HG03558 (cell line): ENCODE data around the gene RHBDL3.
"Not testable (repeated sequence)": the region's sequence is repeated elsewhere in the genome, so short reads cannot be mapped to it uniquely, and the experiment has no call there.

Source experiments
- ATAC-seq: cut with Tn5 transposase; IDR thresholded peaks from one replicate; pipeline ENCODE4 v1.9.1; 2021; ENCODE audit warnings: moderate number of reproducible peaks; ENCODE audit not compliant: unreplicated experiment; ENCODE audit errors: extremely low read depth

The RHBDL3 gene

DNA sequence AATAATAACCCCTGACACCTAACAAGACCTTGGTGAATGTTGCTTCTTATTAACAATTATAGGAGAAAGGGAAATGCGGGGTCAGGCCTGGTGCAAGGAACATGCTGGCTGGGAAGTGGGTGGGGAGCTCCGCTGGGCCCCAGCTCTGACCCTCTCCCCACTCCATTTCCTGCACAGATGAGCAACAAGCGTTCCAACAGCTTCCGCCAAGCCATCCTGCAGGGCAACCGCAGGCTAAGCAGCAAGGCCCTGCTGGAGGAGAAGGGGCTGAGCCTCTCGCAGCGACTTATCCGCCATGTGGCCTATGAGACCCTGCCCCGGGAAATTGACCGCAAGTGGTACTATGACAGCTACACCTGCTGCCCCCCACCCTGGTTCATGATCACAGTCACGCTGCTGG, 23.0 kb downstream of the RHBDL3 start:
- ATAC-seq, result no peak

GRCh38 chr17:32289471-32290070, 23.9 kb downstream of the RHBDL3 start:
- ATAC-seq, result no peak

- no peak for ATAC-seq
These were observed 26.5 kb downstream of the RHBDL3 start for GRCh38 chr17:32292094-32292493.

DNA sequence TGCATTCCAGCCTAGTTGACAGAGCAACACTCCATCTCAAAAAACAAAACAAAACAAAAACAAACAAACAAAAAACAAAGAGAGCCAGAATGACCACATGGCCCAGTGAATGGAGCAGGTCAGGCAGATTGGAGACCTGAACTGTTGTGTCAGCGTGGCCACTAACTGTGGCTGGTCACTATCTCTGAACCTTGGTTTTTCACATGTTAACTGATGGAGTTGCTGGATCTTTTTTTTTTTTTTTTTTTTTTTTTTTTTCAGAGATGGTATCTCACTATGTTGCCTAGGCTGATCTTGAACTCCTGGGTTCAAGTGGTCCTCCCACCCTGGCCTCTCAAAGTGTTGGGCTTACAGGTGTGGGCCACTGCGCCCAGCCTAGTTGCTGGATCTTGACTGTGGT, 31.8 kb downstream of the RHBDL3 start:
- ATAC-seq, result no peak

DNA sequence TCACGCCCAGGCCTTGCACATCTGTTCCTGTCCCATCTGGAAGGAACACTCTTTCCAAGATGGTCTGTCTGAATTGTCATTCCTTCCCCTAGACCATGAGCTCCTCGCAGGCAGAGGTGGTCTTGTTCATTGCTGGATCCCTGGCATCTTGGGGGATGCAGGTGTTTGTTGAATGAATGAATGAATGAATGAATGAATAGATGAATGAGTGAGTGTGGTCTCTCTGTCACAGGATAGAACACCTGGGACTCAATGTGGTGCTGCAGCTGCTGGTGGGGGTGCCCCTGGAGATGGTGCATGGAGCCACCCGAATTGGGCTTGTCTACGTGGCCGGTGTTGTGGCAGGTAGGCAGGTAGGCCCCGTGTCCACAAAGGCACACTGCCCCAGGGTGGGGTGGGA, 32.2 kb downstream of the RHBDL3 start:
- no peak for ATAC-seq

- no peak for ATAC-seq
These were observed 32.7 kb downstream of the RHBDL3 start for GRCh38 chr17:32298298-32298697.

DNA sequence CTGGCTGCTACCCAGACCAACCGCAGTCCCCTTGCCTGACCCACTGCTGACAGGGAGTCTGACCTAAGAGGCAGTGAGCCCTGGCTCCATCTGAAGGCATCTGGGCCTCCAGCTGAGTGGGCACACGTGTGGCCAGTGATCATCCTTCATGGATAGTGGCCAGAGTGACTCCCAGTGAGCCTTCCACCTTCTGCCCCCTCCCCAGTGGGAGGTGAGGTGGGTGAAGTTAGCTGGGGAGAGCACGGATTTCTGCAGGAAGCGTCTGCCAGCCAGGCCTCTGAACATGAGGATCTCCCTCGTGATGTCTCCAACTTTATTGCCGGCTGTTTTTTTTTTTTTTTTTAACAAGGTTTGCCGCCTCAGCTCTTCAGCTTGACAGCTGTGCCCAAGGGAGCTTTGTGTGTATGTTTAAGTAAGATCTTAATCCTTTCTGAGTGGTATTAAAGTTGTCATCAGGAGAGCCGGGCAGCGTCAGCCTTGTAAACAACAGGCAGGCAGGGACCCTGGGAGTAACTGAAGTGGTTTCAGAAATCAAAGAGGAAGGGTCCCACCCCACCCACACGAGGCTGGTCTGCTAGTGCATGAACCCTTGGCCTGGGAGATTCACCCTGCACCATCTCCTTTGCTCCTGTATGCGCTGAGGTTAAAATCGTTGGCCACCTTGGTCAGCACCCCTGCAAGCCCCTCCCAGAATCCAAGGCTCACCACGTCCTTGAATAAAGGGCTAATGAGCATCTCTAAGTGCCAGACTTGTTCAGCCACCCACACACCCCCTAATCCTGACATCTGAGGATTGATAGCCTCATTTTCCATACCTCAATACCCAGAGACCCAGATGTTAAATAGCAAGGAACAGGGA, 33.3 kb downstream of the RHBDL3 start:
- no peak for ATAC-seq

DNA sequence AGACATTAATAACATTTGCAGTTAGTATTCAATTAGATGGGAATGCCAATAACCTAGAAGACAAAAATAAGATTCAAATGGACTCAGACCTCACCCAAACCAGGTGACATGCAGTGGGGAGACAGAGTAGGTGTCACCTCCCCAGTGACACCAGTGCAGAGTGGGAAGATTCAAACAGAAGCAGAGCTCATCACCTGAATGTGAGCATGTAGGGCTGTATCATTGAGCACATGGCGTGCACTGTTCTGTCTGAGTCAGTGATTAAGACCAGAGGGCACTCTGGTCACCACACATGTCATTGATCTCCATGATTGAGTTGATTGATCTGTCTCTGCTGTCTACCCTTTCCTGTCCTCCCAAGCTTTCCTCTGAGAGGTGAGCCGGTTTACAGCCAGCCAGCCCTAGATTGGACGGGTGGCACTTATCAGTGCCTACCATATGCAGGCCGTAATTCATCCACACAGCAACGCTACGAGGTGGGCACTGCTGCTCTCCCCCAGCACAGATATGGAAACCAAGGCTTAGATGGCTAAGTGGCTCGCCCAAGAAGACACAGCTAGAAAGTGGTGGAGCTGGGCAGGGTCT, 34.0 kb downstream of the RHBDL3 start:
- no peak for ATAC-seq

DNA sequence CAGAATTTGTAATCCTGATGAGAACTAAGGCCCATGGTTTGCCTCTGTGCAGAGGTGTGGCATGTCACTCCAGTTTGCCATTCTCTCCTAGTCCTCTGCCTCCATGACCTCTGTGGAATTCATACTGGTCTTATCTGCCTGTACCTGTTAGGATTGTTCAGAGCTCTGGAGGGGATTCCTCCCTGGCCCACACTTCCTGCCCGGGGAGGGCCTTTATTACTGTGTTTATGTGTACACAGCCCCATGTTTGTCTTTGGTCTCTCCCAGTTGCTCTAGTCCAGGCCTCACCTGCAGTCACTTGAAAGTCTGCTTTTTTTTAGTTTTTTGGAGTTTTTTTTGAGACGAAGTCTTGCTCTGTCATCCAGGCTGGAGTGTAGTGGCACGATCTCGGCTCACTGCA, 36.4 kb downstream of the RHBDL3 start:
- no peak for ATAC-seq

DNA sequence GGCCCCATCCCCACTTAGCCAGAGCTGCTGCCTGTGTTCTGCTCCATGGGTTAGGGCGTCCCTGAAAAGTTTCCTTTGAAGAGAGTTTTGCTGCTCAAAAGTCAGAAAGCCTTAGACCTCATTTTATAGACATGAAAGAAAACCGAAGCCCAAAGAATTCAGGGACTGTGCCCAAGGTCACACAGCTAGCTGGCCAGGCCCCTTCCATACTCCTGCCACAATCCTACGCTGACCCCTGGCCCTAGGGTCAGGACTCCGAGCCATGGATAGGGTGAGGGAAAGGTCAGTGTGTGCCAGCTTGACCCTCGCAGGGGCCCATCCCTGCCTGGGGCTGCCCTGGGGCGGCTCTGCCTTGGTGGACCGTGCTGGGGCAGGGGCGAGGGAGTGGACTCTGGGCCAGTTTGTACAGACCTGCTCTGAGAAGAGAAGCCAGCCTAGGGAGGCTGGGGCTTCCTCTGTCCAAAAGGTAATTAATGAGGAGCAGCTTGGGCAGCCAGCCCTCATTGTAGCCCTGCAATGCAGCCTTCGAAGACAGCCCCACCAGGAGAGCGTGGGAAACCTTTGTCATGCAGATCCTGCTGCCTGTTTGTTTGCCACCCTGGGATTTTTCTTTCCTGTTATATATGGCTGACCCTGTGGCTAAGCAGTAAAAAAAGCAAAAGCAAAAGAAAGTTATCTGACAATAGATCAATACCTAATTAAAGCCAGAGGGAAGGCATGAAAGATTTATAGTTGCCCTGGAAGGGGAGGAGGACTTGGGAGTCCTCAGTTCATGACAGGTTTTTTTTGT, 37.4 kb downstream of the RHBDL3 start:
- no peak for ATAC-seq

DNA sequence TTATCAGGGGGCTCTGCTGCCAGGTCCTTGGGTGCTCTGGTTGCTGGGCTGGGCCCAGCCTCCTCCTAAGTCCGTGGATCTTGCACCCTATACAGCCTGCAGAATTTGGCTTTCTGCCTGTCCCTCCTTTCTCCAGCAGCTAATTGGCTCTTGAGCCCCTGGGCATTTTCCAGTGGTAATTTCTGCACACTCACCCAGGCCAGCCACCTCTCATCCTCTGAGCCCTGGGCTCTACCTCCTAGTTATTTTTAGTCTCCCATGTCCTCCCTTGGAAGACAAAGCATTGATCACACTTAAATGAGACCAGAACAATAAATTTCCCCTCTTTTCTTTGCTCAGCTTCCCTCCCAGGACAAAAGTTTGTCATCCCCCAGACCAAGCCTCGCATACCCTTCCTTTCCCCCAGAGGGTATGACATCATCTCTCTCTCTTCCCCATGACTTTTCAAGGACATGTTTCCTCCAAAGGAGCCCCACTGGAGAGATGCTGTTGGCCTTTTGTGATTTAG, 38.2 kb downstream of the RHBDL3 start:
- no peak for ATAC-seq

GRCh38 chr17:32305049-32305448, 39.4 kb downstream of the RHBDL3 start:
- no peak for ATAC-seq

GRCh38 chr17:32307658-32308057, 42.0 kb downstream of the RHBDL3 start:
- ATAC-seq, result no peak

DNA sequence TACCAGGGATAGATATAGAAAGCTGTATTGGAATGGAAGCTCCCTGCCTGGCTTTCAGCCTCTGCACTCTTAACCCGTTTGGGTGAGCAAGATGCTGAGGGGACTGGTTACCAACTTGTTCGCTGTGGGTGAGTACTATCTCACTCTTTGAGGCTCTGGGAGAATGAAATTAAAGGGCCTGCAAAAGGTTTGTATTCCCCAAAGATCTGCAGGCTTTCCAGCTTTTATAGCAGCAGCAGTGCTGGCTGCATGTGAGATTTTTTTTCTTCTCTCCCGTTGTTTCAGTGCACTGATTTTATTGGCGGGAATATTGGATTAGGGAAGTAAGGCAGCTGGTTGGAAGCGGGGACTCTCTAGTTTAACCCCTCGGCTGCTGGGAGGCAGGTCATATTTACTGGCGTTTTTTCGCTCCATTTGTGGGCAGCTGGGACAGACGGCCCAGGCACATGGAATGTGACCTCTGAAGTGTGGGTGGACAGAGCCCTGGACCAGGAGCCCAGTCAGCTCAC, 45.5 kb downstream of the RHBDL3 start:
- ATAC-seq, result no peak

GRCh38 chr17:32314636-32315035, 49.0 kb downstream of the RHBDL3 start:
- ATAC-seq, result no peak

GRCh38 chr17:32315171-32315570, 49.5 kb downstream of the RHBDL3 start:
- no peak for ATAC-seq

DNA sequence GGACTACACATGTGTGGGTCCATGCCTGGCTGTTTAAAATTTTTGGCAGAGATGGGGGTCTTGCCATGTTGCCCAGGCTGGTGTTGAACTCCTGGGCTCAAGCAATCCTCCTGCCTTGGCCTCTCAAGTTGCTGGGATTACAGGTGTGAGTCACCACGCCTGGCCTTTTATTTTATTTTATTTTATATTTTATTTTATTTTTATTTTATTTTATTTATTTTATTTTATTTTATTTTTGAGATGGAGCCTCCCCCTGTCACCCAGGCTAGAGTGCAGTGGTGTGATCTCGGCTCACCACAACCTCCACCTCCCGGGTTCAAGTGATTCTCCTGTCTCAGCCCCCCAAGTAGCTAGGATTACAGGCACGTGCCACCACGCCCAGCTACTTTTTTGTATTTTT, 51.0 kb downstream of the RHBDL3 start:
- not testable (repeated sequence) for ATAC-seq

DNA sequence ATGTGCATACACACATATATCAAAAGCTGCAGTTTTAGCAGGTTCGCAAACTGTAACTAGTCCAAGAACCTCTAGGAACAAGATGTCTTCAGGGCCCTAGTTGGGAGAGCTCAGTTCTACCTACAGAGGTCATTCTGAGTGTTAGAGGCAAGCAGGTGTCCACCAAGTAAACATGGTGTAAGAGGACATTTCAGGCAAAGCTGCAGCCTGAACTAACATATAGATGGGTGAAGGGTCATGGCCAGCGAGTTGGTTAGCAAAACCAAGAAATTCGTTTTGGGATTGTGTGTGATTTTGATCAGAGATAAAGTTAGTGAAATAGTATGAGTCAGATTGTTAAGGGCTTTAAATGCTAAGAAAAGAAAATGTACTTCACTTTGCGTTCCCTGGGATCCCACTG, 51.7 kb downstream of the RHBDL3 start:
- ATAC-seq, result no peak

GRCh38 chr17:32318071-32318470, 52.4 kb downstream of the RHBDL3 start:
- ATAC-seq, result no peak

DNA sequence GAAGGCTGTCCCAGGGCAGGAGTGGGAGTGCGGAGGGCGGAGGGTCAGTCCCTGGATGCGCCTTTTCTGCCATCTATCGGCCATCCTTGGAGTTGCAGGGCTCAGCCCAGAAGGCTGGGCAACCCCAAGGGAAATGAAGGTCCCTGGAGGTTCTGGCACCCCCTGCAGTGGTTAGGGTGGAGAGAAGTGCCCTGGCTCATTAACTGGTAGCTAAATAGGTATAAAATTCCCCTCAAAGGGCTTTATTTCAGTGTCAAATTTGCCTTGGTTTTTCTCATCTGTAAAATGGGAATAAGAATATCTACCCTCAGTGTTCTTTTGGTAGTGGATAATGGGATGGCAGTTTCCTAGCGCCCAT, 53.9 kb downstream of the RHBDL3 start:
- no peak for ATAC-seq
